ENCODE results near the gene SLC24A4. TPM values are rescaled to one million over a fixed set of nuclear protein-coding genes. Genes with fewer than 3 reads are reported as not detected.

The SLC24A4 gene
- total RNA-seq, 3 donors from 2014 or later (not counting 1 experiment from before 2014, with no cell fraction given): 1.1 to 3.2 (median 2.1) TPM

- H3K27me3 ChIP-seq (ENCODE audit: control insufficient read depth, insufficient read depth, low read length): no peaks in the 10 kb centered on the region
- H3K27me3 Mint-ChIP-seq (ENCODE audit: low read depth in 2 of 2): peaks cover 0 to 11% of the 10 kb centered on the region in 2 donors
- no peaks in the 10 kb centered on the region for H3K4me1 Mint-ChIP-seq
- no peak for DNase-seq
- no peaks in the 10 kb centered on the region for H3K36me3 Mint-ChIP-seq
- H3K9me3 ChIP-seq (ENCODE audit: control insufficient read depth, insufficient read depth, low read length): no peaks in the 10 kb centered on the region
- intact Hi-C loops (cut with micrococcal nuclease): no loop called here
- no peak for ATAC-seq
- H3K27ac ChIP-seq (ENCODE audit: low read length): no peak overlapping the region
- no peak for TF ChIP-seq CTCF (IDR thresholded peaks at IDR 0.05)
- H3K4me1 ChIP-seq (ENCODE audit: control insufficient read depth, insufficient read depth, low read length): no peaks in the 10 kb centered on the region
- 85% methylated on average over 10 of the region's 10 CpGs for WGBS (ENCODE audit: insufficient coverage)
- no peak overlapping the region for H3K4me3 ChIP-seq (ENCODE audit: low read length)
- no peak overlapping the region for H3K27ac Mint-ChIP-seq
- H3K9me3 Mint-ChIP-seq: no peaks in the 10 kb centered on the region
- no peaks in the 10 kb centered on the region for H3K36me3 ChIP-seq (ENCODE audit: control insufficient read depth, insufficient read depth, low read length)
- no peak overlapping the region for H3K4me3 Mint-ChIP-seq
Observed at GRCh38 chr14:92380131-92380530, 57.2 kb downstream of the SLC24A4 start.

DNA sequence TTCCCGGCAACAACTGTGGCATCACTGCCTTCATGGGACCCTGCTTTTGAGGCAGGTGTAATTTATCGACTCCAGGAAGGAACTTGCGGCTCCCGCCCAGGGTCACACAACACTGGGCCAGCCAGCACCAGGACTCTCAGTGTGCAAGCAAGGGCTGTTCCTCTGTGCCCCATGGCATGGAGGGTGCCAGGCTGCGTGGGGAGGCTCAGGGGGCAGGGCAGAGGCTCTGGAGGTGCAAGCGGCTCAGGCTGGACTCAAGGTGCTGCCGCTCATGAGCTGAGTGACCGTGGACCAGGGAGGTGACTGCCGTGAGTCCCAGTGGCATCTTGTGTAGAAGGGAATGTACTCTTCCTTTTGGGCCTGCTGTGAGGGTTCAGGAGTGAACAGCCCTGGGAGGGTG is 57.6 kb downstream of the SLC24A4 start:
- no peaks in the 10 kb centered on the region for H3K9me3 ChIP-seq (ENCODE audit: control insufficient read depth, insufficient read depth, low read length)
- no peak for TF ChIP-seq CTCF (IDR thresholded peaks at IDR 0.05)
- Mint-ChIP-seq H3K9me3 (no peaks in the 10 kb centered on the region), H3K36me3 (no peaks in the 10 kb centered on the region), H3K27me3 (ENCODE audit: low read depth in 2 of 2) (peaks cover 0 to 11% of the 10 kb centered on the region in 2 donors), H3K27ac (no peak overlapping the region), H3K4me1 (no peaks in the 10 kb centered on the region), H3K4me3 (no peak overlapping the region)
- no peak overlapping the region for H3K4me3 ChIP-seq (ENCODE audit: low read length)
- WGBS (ENCODE audit: insufficient coverage): 96% methylated on average over 9 of the region's 9 CpGs
- ATAC-seq (no peak), DNase-seq (no peak)
- no peaks in the 10 kb centered on the region for H3K4me1 ChIP-seq (ENCODE audit: control insufficient read depth, insufficient read depth, low read length)
- no peak overlapping the region for H3K27ac ChIP-seq (ENCODE audit: low read length)
- intact Hi-C loops (cut with micrococcal nuclease): no loop called here
- H3K27me3 ChIP-seq (ENCODE audit: control insufficient read depth, insufficient read depth, low read length): no peaks in the 10 kb centered on the region
- no peaks in the 10 kb centered on the region for H3K36me3 ChIP-seq (ENCODE audit: control insufficient read depth, insufficient read depth, low read length)

- no peak for DNase-seq
- Mint-ChIP-seq H3K9me3 (no peaks in the 10 kb centered on the region), H3K4me1 (no peaks in the 10 kb centered on the region), H3K27me3 (ENCODE audit: low read depth in 2 of 2) (peaks cover 0 to 7% of the 10 kb centered on the region in 2 donors), H3K27ac (no peak overlapping the region), H3K36me3 (no peaks in the 10 kb centered on the region), H3K4me3 (no peak overlapping the region)
- H3K27me3 ChIP-seq (ENCODE audit: control insufficient read depth, insufficient read depth, low read length): no peaks in the 10 kb centered on the region
- intact Hi-C loops (cut with micrococcal nuclease): no loop called here
- no peak overlapping the region for H3K27ac ChIP-seq (ENCODE audit: low read length)
- H3K4me1 ChIP-seq (ENCODE audit: control insufficient read depth, insufficient read depth, low read length): no peaks in the 10 kb centered on the region
- TF ChIP-seq CTCF (IDR thresholded peaks at IDR 0.05): no peak
- no peak overlapping the region for H3K4me3 ChIP-seq (ENCODE audit: low read length)
- WGBS (ENCODE audit: insufficient coverage): 82% methylated on average over 4 of the region's 4 CpGs
- ATAC-seq: no peak
- H3K36me3 ChIP-seq (ENCODE audit: control insufficient read depth, insufficient read depth, low read length): no peaks in the 10 kb centered on the region
- no peaks in the 10 kb centered on the region for H3K9me3 ChIP-seq (ENCODE audit: control insufficient read depth, insufficient read depth, low read length)
Observed at GRCh38 chr14:92382677-92383076, 59.7 kb downstream of the SLC24A4 start.

GRCh38 chr14:92383805-92384204 is 60.8 kb downstream of the SLC24A4 start:
- H3K27me3 ChIP-seq (ENCODE audit: control insufficient read depth, insufficient read depth, low read length): no peaks in the 10 kb centered on the region
- Mint-ChIP-seq H3K4me3 (no peak overlapping the region), H3K27ac (no peak overlapping the region), H3K9me3 (no peaks in the 10 kb centered on the region), H3K27me3 (ENCODE audit: low read depth in 2 of 2) (peaks cover 0 to 2% of the 10 kb centered on the region in 2 donors), H3K36me3 (no peaks in the 10 kb centered on the region), H3K4me1 (no peaks in the 10 kb centered on the region)
- 87% methylated on average over 11 of the region's 12 CpGs for WGBS (ENCODE audit: insufficient coverage)
- H3K4me1 ChIP-seq (ENCODE audit: control insufficient read depth, insufficient read depth, low read length): no peaks in the 10 kb centered on the region
- no peak for DNase-seq
- no peak for ATAC-seq
- intact Hi-C loops (cut with micrococcal nuclease): no loop called here
- no peaks in the 10 kb centered on the region for H3K36me3 ChIP-seq (ENCODE audit: control insufficient read depth, insufficient read depth, low read length)
- TF ChIP-seq CTCF (IDR thresholded peaks at IDR 0.05): no peak
- no peak overlapping the region for H3K27ac ChIP-seq (ENCODE audit: low read length)
- no peak overlapping the region for H3K4me3 ChIP-seq (ENCODE audit: low read length)
- no peaks in the 10 kb centered on the region for H3K9me3 ChIP-seq (ENCODE audit: control insufficient read depth, insufficient read depth, low read length)
